Retinal pigment epithelial cell (primary cell): ENCODE results near the gene ZCCHC24.

ENCODE experiments used
- DNase-seq: peaks from one replicate; pipeline ENCODE4 v3.0.0-alpha.2; 2010; ENCODE audit warnings: low read depth
- H3K4me3 ChIP-seq: 2 replicates; pipeline ENCODE4 v1.5.1; 2011; ENCODE audit warnings: mild to moderate bottlenecking, low read length, control low read depth, moderate library complexity
- CTCF ChIP-seq: conservative IDR thresholded peaks from 2 replicates; pipeline ENCODE4 v1.5.1; 2011; ENCODE audit warnings: low read depth, low read length, control low read depth, inconsistent platforms

The ZCCHC24 gene

GRCh38 chr10:79376751-79377556, 68.5 kb downstream of the ZCCHC24 start:
- no peak for DNase-seq
- H3K4me3 ChIP-seq = no peak overlapping the region
- no peak for TF ChIP-seq CTCF

DNA sequence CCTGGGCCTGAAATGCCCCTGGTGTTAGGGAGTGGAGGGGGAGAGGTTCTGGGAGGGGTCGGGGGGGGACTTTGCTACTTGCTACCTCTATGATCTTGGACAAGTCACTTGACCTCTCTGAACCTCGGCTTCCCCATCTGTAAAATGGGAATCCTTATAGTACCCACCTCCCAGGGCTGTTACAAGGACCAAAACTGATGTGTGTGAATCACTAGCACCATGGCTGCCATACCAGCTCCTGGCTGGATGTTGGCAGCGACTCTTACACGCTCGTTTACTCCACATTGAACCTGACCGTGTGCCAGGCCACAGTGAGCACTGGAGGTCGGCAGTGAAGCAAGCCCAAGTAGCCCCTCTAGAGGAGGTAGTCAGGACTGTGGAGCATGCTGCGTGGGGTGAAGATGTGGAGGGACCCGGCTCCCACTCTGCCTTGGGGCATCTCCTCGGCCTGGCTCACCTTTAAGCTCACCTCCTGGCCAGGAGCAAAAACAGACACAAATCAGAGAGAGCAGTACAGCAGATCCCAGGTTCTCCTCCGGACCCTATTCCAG, 69.3 kb downstream of the ZCCHC24 start:
- H3K4me3 ChIP-seq = no peak overlapping the region
- TF ChIP-seq CTCF = no peak

GRCh38 chr10:79375321-79376077, 69.9 kb downstream of the ZCCHC24 start:
- DNase-seq = no peak
- TF ChIP-seq CTCF = no peak

More for the DNA sequence above, 69.3 kb downstream of the ZCCHC24 start:
- no peak for DNase-seq

DNA sequence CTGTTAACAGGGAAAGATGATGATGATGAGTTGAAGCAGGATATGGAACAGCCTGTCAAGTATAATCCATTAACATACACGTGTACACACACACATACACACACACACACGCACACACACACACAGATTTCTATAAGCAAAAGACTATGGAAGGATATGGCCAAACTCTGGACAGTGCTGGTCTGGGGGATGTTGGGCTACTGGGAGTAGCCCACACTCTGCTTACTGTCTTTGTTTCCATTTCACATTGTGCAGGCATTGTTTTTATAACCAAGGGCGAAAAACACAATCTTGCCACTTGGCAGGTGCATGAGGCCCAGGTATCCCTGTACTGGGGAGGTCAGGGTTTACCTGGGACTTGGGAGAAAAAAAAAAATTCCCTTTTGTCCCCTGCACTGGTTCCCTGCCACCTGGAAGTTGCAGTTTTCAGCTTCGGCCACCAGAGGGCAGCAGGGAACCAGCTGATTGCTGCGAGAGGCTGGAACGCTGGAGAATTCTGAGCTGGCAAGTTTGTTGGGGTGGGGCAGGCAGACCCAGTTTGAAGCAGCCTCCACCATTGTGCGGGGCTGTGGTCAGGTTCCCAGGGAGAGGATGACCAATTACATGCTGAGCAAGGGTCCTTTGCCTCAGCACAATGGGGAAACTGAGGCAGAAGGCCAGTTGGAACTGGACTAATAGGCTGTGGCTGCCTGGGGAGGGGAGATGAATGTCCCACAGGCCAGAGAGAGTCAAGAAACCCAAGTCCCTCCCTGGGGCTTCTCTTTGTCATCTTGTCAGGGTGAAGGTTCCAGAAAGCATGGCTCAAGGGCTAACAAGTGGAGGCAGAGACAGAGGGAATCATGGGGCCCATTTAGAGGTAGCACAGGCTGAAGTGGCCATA, 70.9 kb downstream of the ZCCHC24 start:
- H3K4me3 ChIP-seq = no peak overlapping the region
- TF ChIP-seq CTCF = peak; percentile 96
- DNase-seq = peak; percentile 8

More at GRCh38 chr10:79375321-79376077, 69.9 kb downstream of the ZCCHC24 start:
- H3K4me3 ChIP-seq = no peak overlapping the region

GRCh38 chr10:79372871-79373270, 72.6 kb downstream of the ZCCHC24 start:
- DNase-seq = no peak
- no peak overlapping the region for H3K4me3 ChIP-seq
- TF ChIP-seq CTCF = no peak

DNA sequence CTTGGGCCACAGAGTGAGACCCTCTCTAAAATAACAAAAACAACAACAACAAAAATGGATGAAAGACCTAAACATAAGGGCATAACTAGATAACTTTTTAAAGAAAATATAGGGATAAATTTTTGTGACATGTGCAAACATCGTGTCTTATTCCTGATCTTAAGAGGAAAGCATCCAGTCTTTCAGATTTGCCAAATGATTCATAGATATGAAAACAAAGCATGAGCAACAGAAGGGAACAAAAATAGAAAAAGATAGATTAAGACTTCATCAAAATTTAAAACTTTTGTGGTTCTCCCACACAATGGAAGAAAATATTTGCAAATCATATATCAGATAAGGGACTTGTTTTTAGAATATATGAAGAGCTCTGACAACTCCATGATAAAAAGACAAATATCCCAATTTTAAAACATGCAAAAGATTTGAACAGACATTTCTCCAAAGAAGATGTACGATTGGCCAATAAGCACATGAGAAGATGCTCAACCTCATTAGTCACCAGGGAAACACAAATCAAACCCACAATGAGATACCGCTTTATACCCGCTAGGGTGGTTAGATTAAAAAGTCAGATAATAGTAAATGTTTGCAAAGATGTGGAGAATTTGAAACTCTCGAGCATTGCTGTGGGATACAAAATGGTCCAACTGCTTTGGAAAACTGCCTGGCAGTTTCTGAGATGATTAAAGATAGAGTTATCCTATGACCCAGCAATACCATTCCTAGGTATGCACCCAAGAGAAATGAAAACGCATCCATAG, 77.8 kb downstream of the ZCCHC24 start:
- DNase-seq = no peak
- H3K4me3 ChIP-seq = no peak overlapping the region
- TF ChIP-seq CTCF = no peak
